ENCODE measurements around the gene PRTN3. TPM values are rescaled to one million over a fixed set of nuclear protein-coding genes. Genes with fewer than 3 reads are reported as not detected.
A peak's percentile ranks its signal among the peaks of the same experiment; 100 is the strongest.
"Not testable (repeated sequence)": the region's sequence is repeated elsewhere in the genome, so short reads cannot be mapped to it uniquely, and the experiment has no call there.

The PRTN3 gene
- total RNA-seq, 2 experiments from 2014 or later: not detected

- H3K4me3 Mint-ChIP-seq; H3K4me1 Mint-ChIP-seq; ATAC-seq; H3K36me3 Mint-ChIP-seq (ENCODE audit: low read depth); DNase-seq; H3K9me3 Mint-ChIP-seq (ENCODE audit: low read depth); POLR2A ChIA-PET; H3K27ac Mint-ChIP-seq; CTCF ChIA-PET: not testable (repeated sequence)
- peaks cover 22% of the 10 kb centered on the region for H3K27me3 Mint-ChIP-seq
- intact Hi-C loops (cut with DNase I, micrococcal nuclease): loop anchor here in 1 of 2 experiments (5.0 kb wide), 1 partner anchor 70 kb away; no protein-coding TSS in a partner anchor
Measured at GRCh38 chr19:842802-843179, 2.0 kb downstream of the PRTN3 start.

GRCh38 chr19:843180-843835 is 2.5 kb downstream of the PRTN3 start:
- ChIA-PET CTCF (no interaction called here), POLR2A (no interaction called here)
- peaks cover 3% of the 10 kb centered on the region for H3K4me1 Mint-ChIP-seq

GRCh38 chr19:843836-844545 is 3.2 kb downstream of the PRTN3 start:
- Mint-ChIP-seq H3K9me3 (ENCODE audit: low read depth) (no peaks in the 10 kb centered on the region), H3K27me3 (peaks cover 29% of the 10 kb centered on the region), H3K27ac (no peak overlapping the region), H3K4me3 (no peak overlapping the region), H3K36me3 (ENCODE audit: low read depth) (no peaks in the 10 kb centered on the region), H3K4me1 (peaks cover 3% of the 10 kb centered on the region)
- no peak for ATAC-seq
- POLR2A ChIA-PET: no interaction called here
- CTCF ChIA-PET: no interaction called here
- DNase-seq: no peak
- intact Hi-C loops (cut with DNase I, micrococcal nuclease): loop anchor here in 1 of 2 experiments (5.0 kb wide), 1 partner anchor 72 kb away; no protein-coding TSS in a partner anchor

More at GRCh38 chr19:843180-843835, 2.5 kb downstream of the PRTN3 start:
- Mint-ChIP-seq H3K36me3 (ENCODE audit: low read depth) (no peaks in the 10 kb centered on the region), H3K4me3 (no peak overlapping the region), H3K9me3 (ENCODE audit: low read depth) (no peaks in the 10 kb centered on the region), H3K27me3 (peaks cover 25% of the 10 kb centered on the region), H3K27ac (no peak overlapping the region)
- ATAC-seq (no peak), DNase-seq (no peak)
- intact Hi-C loops (cut with DNase I, micrococcal nuclease): loop anchor here in 1 of 2 experiments (5.0 kb wide), 1 partner anchor 71 kb away; no protein-coding TSS in a partner anchor

GRCh38 chr19:844546-844971 is 3.8 kb downstream of the PRTN3 start:
- no peak overlapping the region for H3K27ac Mint-ChIP-seq
- CTCF ChIA-PET: no interaction called here
- peaks cover 31% of the 10 kb centered on the region for H3K27me3 Mint-ChIP-seq
- ATAC-seq (no peak), DNase-seq (no peak)
- POLR2A ChIA-PET: no interaction called here
- intact Hi-C loops (cut with DNase I, micrococcal nuclease): loop anchor here in 1 of 2 experiments (5.0 kb wide), 1 partner anchor 72 kb away; no protein-coding TSS in a partner anchor
- H3K9me3 Mint-ChIP-seq (ENCODE audit: low read depth): no peaks in the 10 kb centered on the region
- no peaks in the 10 kb centered on the region for H3K36me3 Mint-ChIP-seq (ENCODE audit: low read depth)
- H3K4me1 Mint-ChIP-seq: peaks cover 3% of the 10 kb centered on the region
- no peak overlapping the region for H3K4me3 Mint-ChIP-seq

- Mint-ChIP-seq H3K9me3 (ENCODE audit: low read depth) (no peaks in the 10 kb centered on the region), H3K36me3 (ENCODE audit: low read depth) (no peaks in the 10 kb centered on the region), H3K27me3 (peaks cover 37% of the 10 kb centered on the region), H3K4me3 (no peak overlapping the region), H3K4me1 (peaks cover 3% of the 10 kb centered on the region), H3K27ac (no peak overlapping the region)
- CTCF ChIA-PET: no interaction called here
- intact Hi-C loops (cut with DNase I, micrococcal nuclease): no loop called here
- DNase-seq (no peak), ATAC-seq (no peak)
- POLR2A ChIA-PET: interaction anchor here (0.7 kb wide), 1 partner anchor 621 kb away, joined by 3 read pairs; no protein-coding TSS in a partner anchor
Measured at GRCh38 chr19:845707-846521, 5.1 kb downstream of the PRTN3 start.

- H3K9me3 Mint-ChIP-seq (ENCODE audit: low read depth): no peaks in the 10 kb centered on the region
- POLR2A ChIA-PET: no interaction called here
- no peaks in the 10 kb centered on the region for H3K36me3 Mint-ChIP-seq (ENCODE audit: low read depth)
- no peak for ATAC-seq
- H3K4me3 Mint-ChIP-seq: no peak overlapping the region
- intact Hi-C loops (cut with DNase I, micrococcal nuclease): no loop called here
- H3K4me1 Mint-ChIP-seq: peaks cover 3% of the 10 kb centered on the region
- CTCF ChIA-PET: interaction anchor here (0.9 kb wide), 1 partner anchor 15 kb away, joined by 4 read pairs; no protein-coding TSS in a partner anchor
- DNase-seq: no peak
- H3K27me3 Mint-ChIP-seq: peaks cover 31% of the 10 kb centered on the region
- no peak overlapping the region for H3K27ac Mint-ChIP-seq
Measured at GRCh38 chr19:848386-848921, 7.7 kb downstream of the PRTN3 start.

- not testable (repeated sequence) for H3K27ac Mint-ChIP-seq, DNase-seq
- CTCF ChIA-PET: interaction anchor here (0.9 kb wide), 1 partner anchor 14 kb away, joined by 4 read pairs; no protein-coding TSS in a partner anchor
Measured at GRCh38 chr19:849195-849594, 8.4 kb downstream of the PRTN3 start.

GRCh38 chr19:850221-850978 is 9.6 kb downstream of the PRTN3 start:
- intact Hi-C loops (cut with DNase I, micrococcal nuclease): loop anchor here in 1 of 2 experiments (10.0 kb wide), 1 partner anchor 76 kb away; no protein-coding TSS in a partner anchor
- Mint-ChIP-seq H3K36me3 (ENCODE audit: low read depth) (no peaks in the 10 kb centered on the region), H3K9me3 (ENCODE audit: low read depth) (no peaks in the 10 kb centered on the region), H3K27me3 (peaks cover 24% of the 10 kb centered on the region), H3K27ac (no peak overlapping the region), H3K4me1 (no peaks in the 10 kb centered on the region), H3K4me3 (no peak overlapping the region)
- ChIA-PET CTCF (no interaction called here), POLR2A (no interaction called here)
- ATAC-seq (no peak), DNase-seq (peak; percentile 53)

More at GRCh38 chr19:849195-849594, 8.4 kb downstream of the PRTN3 start:
- H3K9me3 Mint-ChIP-seq (ENCODE audit: low read depth); POLR2A ChIA-PET; H3K4me1 Mint-ChIP-seq; ATAC-seq; H3K36me3 Mint-ChIP-seq (ENCODE audit: low read depth); intact Hi-C loops (cut with DNase I, micrococcal nuclease); H3K4me3 Mint-ChIP-seq: not testable (repeated sequence)
- peaks cover 31% of the 10 kb centered on the region for H3K27me3 Mint-ChIP-seq

GRCh38 chr19:850979-851335 is 10.2 kb downstream of the PRTN3 start:
- no peak overlapping the region for H3K4me3 Mint-ChIP-seq
- DNase-seq: no peak
- ATAC-seq: no peak
- H3K9me3 Mint-ChIP-seq (ENCODE audit: low read depth): no peaks in the 10 kb centered on the region
- ChIA-PET POLR2A (no interaction called here), CTCF (no interaction called here)
- peaks cover 20% of the 10 kb centered on the region for H3K27me3 Mint-ChIP-seq
- H3K36me3 Mint-ChIP-seq (ENCODE audit: low read depth): no peaks in the 10 kb centered on the region
- intact Hi-C loops (cut with DNase I, micrococcal nuclease): loop anchor here in 1 of 2 experiments (10.0 kb wide), 1 partner anchor 76 kb away; no protein-coding TSS in a partner anchor
- H3K27ac Mint-ChIP-seq: no peak overlapping the region
- no peaks in the 10 kb centered on the region for H3K4me1 Mint-ChIP-seq

GRCh38 chr19:852136-853013 is 11.6 kb downstream of the PRTN3 start, which contains the start of gene ELANE:
Gene ELANE, plus strand, starts transcription at chr19:852303. Its CDS starts 26 bp downstream, at chr19:852329.
- H3K9me3 Mint-ChIP-seq (ENCODE audit: low read depth): no peaks in the 10 kb centered on the region
- DNase-seq: no peak
- no peak for ATAC-seq
- ChIA-PET CTCF (no interaction called here), POLR2A (no interaction called here)
- H3K27ac Mint-ChIP-seq: no peak within 1 kb of the TSS
- intact Hi-C loops (cut with DNase I, micrococcal nuclease): loop anchor here in 1 of 2 experiments (10.0 kb wide), 1 partner anchor 78 kb away; no protein-coding TSS in a partner anchor
- H3K27me3 Mint-ChIP-seq: peaks cover 15% of the 10 kb centered on the region
- no peak within 1 kb of the TSS for H3K4me3 Mint-ChIP-seq
- H3K36me3 Mint-ChIP-seq (ENCODE audit: low read depth): no peaks in the 10 kb centered on the region
- H3K4me1 Mint-ChIP-seq: no peaks in the 10 kb centered on the region

All from activated CD4-positive, alpha-beta T cell treated with anti-CD3 and anti-CD28 coated beads for 36 hours (primary cell).